Measurements from ENCODE around the gene LONRF2. TPM values are rescaled to one million over a fixed set of nuclear protein-coding genes. Genes with fewer than 3 reads are reported as not detected.

The LONRF2 gene
- total RNA-seq, 1 donor from 2014 or later: 1.7 TPM

- no peaks in the 10 kb centered on the region for H3K4me1 Mint-ChIP-seq (ENCODE audit: low read depth)
Measured at GRCh38 chr2:100271210-100271609, 51.1 kb downstream of the LONRF2 start.

GRCh38 chr2:100270381-100271146 lies 51.7 kb downstream of the LONRF2 start:
- Mint-ChIP-seq H3K27me3 (ENCODE audit: low read depth) (peaks cover 4% of the 10 kb centered on the region), H3K4me1 (ENCODE audit: low read depth) (no peaks in the 10 kb centered on the region), H3K4me3 (ENCODE audit: unreplicated experiment) (no peak overlapping the region), H3K27ac (ENCODE audit: unreplicated experiment) (no peak overlapping the region), H3K9me3 (ENCODE audit: low read depth) (no peaks in the 10 kb centered on the region), H3K36me3 (ENCODE audit: low read depth) (peaks cover 3% of the 10 kb centered on the region)
- no peak for DNase-seq (ENCODE audit: low spot score)
- TF ChIP-seq CTCF (IDR thresholded peaks at IDR 0.05): no peak

More at GRCh38 chr2:100271210-100271609, 51.1 kb downstream of the LONRF2 start:
- H3K27me3 Mint-ChIP-seq (ENCODE audit: low read depth): peaks cover 4% of the 10 kb centered on the region
- no peaks in the 10 kb centered on the region for H3K9me3 Mint-ChIP-seq (ENCODE audit: low read depth)
- no peak overlapping the region for H3K27ac Mint-ChIP-seq (ENCODE audit: unreplicated experiment)
- peaks cover 3% of the 10 kb centered on the region for H3K36me3 Mint-ChIP-seq (ENCODE audit: low read depth)
- no peak for DNase-seq (ENCODE audit: low spot score)
- H3K4me3 Mint-ChIP-seq (ENCODE audit: unreplicated experiment): no peak overlapping the region
- TF ChIP-seq CTCF (IDR thresholded peaks at IDR 0.05): no peak

- Mint-ChIP-seq H3K4me1 (ENCODE audit: low read depth) (no peaks in the 10 kb centered on the region), H3K36me3 (ENCODE audit: low read depth) (peaks cover 3% of the 10 kb centered on the region), H3K27ac (ENCODE audit: unreplicated experiment) (no peak overlapping the region), H3K9me3 (ENCODE audit: low read depth) (no peaks in the 10 kb centered on the region), H3K27me3 (ENCODE audit: low read depth) (peaks cover 4% of the 10 kb centered on the region), H3K4me3 (ENCODE audit: unreplicated experiment) (no peak overlapping the region)
- DNase-seq (ENCODE audit: low spot score): no peak
- TF ChIP-seq CTCF (IDR thresholded peaks at IDR 0.05): no peak
Measured at GRCh38 chr2:100269889-100270288, 52.4 kb downstream of the LONRF2 start.

- Mint-ChIP-seq H3K27me3 (ENCODE audit: low read depth) (peaks cover 4% of the 10 kb centered on the region), H3K9me3 (ENCODE audit: low read depth) (no peaks in the 10 kb centered on the region), H3K36me3 (ENCODE audit: low read depth) (peaks cover 3% of the 10 kb centered on the region), H3K4me3 (ENCODE audit: unreplicated experiment) (no peak overlapping the region), H3K27ac (ENCODE audit: unreplicated experiment) (no peak overlapping the region), H3K4me1 (ENCODE audit: low read depth) (no peaks in the 10 kb centered on the region)
- TF ChIP-seq CTCF (IDR thresholded peaks at IDR 0.05): no peak
- DNase-seq (ENCODE audit: low spot score): no peak
Measured at GRCh38 chr2:100268986-100269385, 53.3 kb downstream of the LONRF2 start.

GRCh38 chr2:100267751-100268150 lies 54.5 kb downstream of the LONRF2 start:
- Mint-ChIP-seq H3K4me1 (ENCODE audit: low read depth) (peaks cover under 1% of the 10 kb centered on the region), H3K27me3 (ENCODE audit: low read depth) (peaks cover 4% of the 10 kb centered on the region), H3K27ac (ENCODE audit: unreplicated experiment) (no peak overlapping the region), H3K9me3 (ENCODE audit: low read depth) (no peaks in the 10 kb centered on the region), H3K36me3 (ENCODE audit: low read depth) (peaks cover 3% of the 10 kb centered on the region), H3K4me3 (ENCODE audit: unreplicated experiment) (no peak overlapping the region)
- no peak for TF ChIP-seq CTCF (IDR thresholded peaks at IDR 0.05)
- DNase-seq (ENCODE audit: low spot score): no peak
